Keratinocyte (primary cell): ENCODE results near the gene CYP27B1. TPM values are rescaled to one million over a fixed set of nuclear protein-coding genes. Genes with fewer than 3 reads are reported as not detected.
A peak's percentile ranks its signal among the peaks of the same experiment; 100 is the strongest.

ENCODE experiments used
- DNase-seq: peaks from one replicate; pipeline ENCODE4 v3.0.0-alpha.2; 2011; ENCODE audit warnings: low read depth, missing footprints, low spot score
- FAIRE-seq: peaks from 2 replicates; lab custom pipeline; 2011; peaks lifted over from hg19 to GRCh38; lab: Jason Lieb, UNC
- H2AFZ ChIP-seq: 2 replicates; pipeline ENCODE4 v1.6.0; 2012; ENCODE audit warnings: low read length, control low read depth, inconsistent platforms; ENCODE audit not compliant: control insufficient read depth
- H3K27ac ChIP-seq: 2 replicates; pipeline ENCODE4 v1.5.1; 2011; ENCODE audit warnings: low read length; ENCODE audit not compliant: control insufficient read depth, insufficient read depth
- H3K27me3 ChIP-seq: 3 replicates; pipeline ENCODE4 v1.6.0; 2011; ENCODE audit warnings: low read length; ENCODE audit not compliant: control insufficient read depth, insufficient read depth; ENCODE audit errors: extremely low read depth
- H3K36me3 ChIP-seq, 2 experiments: 2 replicates in 1 of 2; 3 replicates in 1 of 2; pipeline ENCODE4 v1.5.1; 2011; ENCODE audit warnings: low read length in 2 of 2, mild to moderate bottlenecking in 1 of 2; ENCODE audit not compliant: control insufficient read depth in 2 of 2, insufficient read depth in 2 of 2; ENCODE audit errors: extremely low read depth in 1 of 2
- H3K4me1 ChIP-seq: 3 replicates; pipeline ENCODE4 v1.5.1; 2011; ENCODE audit warnings: low read length; ENCODE audit not compliant: control insufficient read depth, insufficient read depth; ENCODE audit errors: extremely low read depth
- H3K4me2 ChIP-seq: 3 replicates; pipeline ENCODE4 v1.6.0; 2011; ENCODE audit warnings: low read depth, low read length; ENCODE audit not compliant: control insufficient read depth, insufficient read depth; ENCODE audit errors: extremely low read depth
- H3K4me3 ChIP-seq, 3 experiments: fragments of 200-600 bp in 1 of 3; sonication (generic) in 1 of 3; 2 replicates in 2 of 3; 3 replicates in 1 of 3; pipeline ENCODE4 v1.5.1; 2011 to 2016; ENCODE audit warnings: low read length in 3 of 3, mild to moderate bottlenecking in 3 of 3, control low read depth in 2 of 3, inconsistent platforms in 1 of 3, low read depth in 1 of 3, mixed read lengths in 1 of 3, mixed run types in 1 of 3, moderate library complexity in 1 of 3; ENCODE audit not compliant: control insufficient read depth in 2 of 3, insufficient read depth in 2 of 3; ENCODE audit errors: extremely low read depth in 1 of 3
- H3K79me2 ChIP-seq: 2 replicates; pipeline ENCODE4 v1.6.0; 2012; ENCODE audit warnings: low read length; ENCODE audit not compliant: control insufficient read depth, insufficient read depth
- H3K9ac ChIP-seq: 3 replicates; pipeline ENCODE4 v1.6.0; 2011; ENCODE audit warnings: low read length; ENCODE audit not compliant: control insufficient read depth, insufficient read depth; ENCODE audit errors: extremely low read depth
- H3K9me1 ChIP-seq: 3 replicates; pipeline ENCODE4 v1.6.0; 2011; ENCODE audit warnings: low read length; ENCODE audit not compliant: control insufficient read depth, insufficient read depth; ENCODE audit errors: extremely low read depth
- H3K9me3 ChIP-seq: 2 replicates; pipeline ENCODE4 v1.5.1; 2012; ENCODE audit warnings: low read depth, low read length; ENCODE audit not compliant: control insufficient read depth
- H4K20me1 ChIP-seq: 3 replicates; pipeline ENCODE4 v1.6.0; 2011; ENCODE audit warnings: low read length; ENCODE audit not compliant: control insufficient read depth, insufficient read depth; ENCODE audit errors: extremely low read depth
- CTCF ChIP-seq, 3 experiments: IDR thresholded peaks in 1 of 3; conservative IDR thresholded peaks in 1 of 3; optimal IDR thresholded peaks in 1 of 3; 2 replicates in 2 of 3; 3 replicates in 1 of 3; pipeline versions ENCODE3 to v1.5.1; 2011; ENCODE audit warnings: low read length in 3 of 3, mild to moderate bottlenecking in 3 of 3, moderate library complexity in 2 of 3, control low read depth in 1 of 3, inconsistent platforms in 1 of 3; ENCODE audit not compliant: insufficient read depth in 2 of 3; ENCODE audit errors: extremely low read depth in 1 of 3
- EZH2 ChIP-seq: IDR thresholded peaks from one replicate; pipeline ENCODE4 v1.6.1; 2012; ENCODE audit warnings: inconsistent platforms, mild to moderate bottlenecking, low read length, moderate library complexity
- dilution Hi-C: fragments of 300-500 bp; cut with MboI; formaldehyde crosslinking; loops from one replicate; pipeline ENCODE4 v1.7.0; 2020; ENCODE audit warnings: low sequenced_read_pairs; ENCODE audit not compliant: extremely low pct_ligation_motif_present
- polyA plus RNA-seq, 5 experiments: library from polyadenylated mRNA; depleted of rRNA in 3 of 5; stranded (reverse) in 3 of 5; stranded (forward) in 1 of 5; unstranded in 1 of 5; fragments of >200 nt; gene quantifications; 1 replicate in 1 of 5; 2 replicates in 3 of 5; 3 replicates in 1 of 5; pipeline versions ENCODE4 v1.2.1 to v1.2.3, GENCODE V29; 2011 to 2012; ENCODE audit warnings: missing spikeins in 2 of 5, low read depth in 1 of 5, low replicate concordance in 1 of 5

CYP27B1 gene
- polyA plus RNA-seq, 1 donor (not counting 4 experiments of a cell fraction or from before 2014, with no cell fraction given): 33.6 TPM

GRCh38 chr12:57749061-57749460 is 17.8 kb downstream of the CYP27B1 start:
- dilution Hi-C loops: loop anchor here (25.0 kb wide), 1 partner anchor 162 kb away; the partner anchor contains the start of gene PIP4K2C
- no peak overlapping the region for H2AFZ ChIP-seq
- no peak overlapping the region for H3K9ac ChIP-seq
- FAIRE-seq (no peak), DNase-seq (no peak)
- H3K4me3 ChIP-seq: no peak overlapping the region
- no peak overlapping the region for H3K27ac ChIP-seq
- no peaks in the 10 kb centered on the region for H3K9me3 ChIP-seq
- H3K4me1 ChIP-seq: peaks cover 34% of the 10 kb centered on the region
- H3K36me3 ChIP-seq: peaks cover 11 to 26% of the 10 kb centered on the region in 2 experiments
- peaks cover 32% of the 10 kb centered on the region for H3K79me2 ChIP-seq
- no peak for TF ChIP-seq CTCF (optimal IDR thresholded peaks at IDR 0.05 in 1 of 3, IDR thresholded peaks at IDR 0.05 in 1 of 3, conservative IDR thresholded peaks at IDR 0.05 in 1 of 3; ENCODE audit: extremely low read depth in 1 of 3, insufficient read depth in 2 of 3, low read length in 3 of 3)
- TF ChIP-seq EZH2: no peak
- no peaks in the 10 kb centered on the region for H4K20me1 ChIP-seq
- H3K9me1 ChIP-seq: no peaks in the 10 kb centered on the region
- no peak overlapping the region for H3K4me2 ChIP-seq
- H3K27me3 ChIP-seq: no peaks in the 10 kb centered on the region

GRCh38 chr12:57746025-57746424 is 20.9 kb downstream of the CYP27B1 start:
- no peaks in the 10 kb centered on the region for H3K9me3 ChIP-seq
- peaks cover 21% of the 10 kb centered on the region for H3K4me1 ChIP-seq
- peaks cover 11 to 22% of the 10 kb centered on the region in 2 experiments for H3K36me3 ChIP-seq
- FAIRE-seq (no peak), DNase-seq (no peak)
- no peak overlapping the region for H2AFZ ChIP-seq
- peak overlapping the region; percentile 81 to 99 (median 97) for H3K4me3 ChIP-seq
- H4K20me1 ChIP-seq: no peaks in the 10 kb centered on the region
- no peak overlapping the region for H3K9ac ChIP-seq
- H3K9me1 ChIP-seq: no peaks in the 10 kb centered on the region
- dilution Hi-C loops: loop anchor here (25.0 kb wide), 1 partner anchor 159 kb away; the partner anchor contains the start of gene PIP4K2C
- peak overlapping the region; percentile 98 for H3K27ac ChIP-seq
- peak overlapping the region; percentile 94 for H3K4me2 ChIP-seq
- H3K79me2 ChIP-seq: peaks cover 23% of the 10 kb centered on the region
- no peak for TF ChIP-seq CTCF (optimal IDR thresholded peaks at IDR 0.05 in 1 of 3, IDR thresholded peaks at IDR 0.05 in 1 of 3, conservative IDR thresholded peaks at IDR 0.05 in 1 of 3; ENCODE audit: extremely low read depth in 1 of 3, insufficient read depth in 2 of 3, low read length in 3 of 3)
- H3K27me3 ChIP-seq: peaks cover under 1% of the 10 kb centered on the region
